Ectodermal cell (in vitro differentiated cells): Measurements from ENCODE around the gene LRRK1.

Experiments
- H3K27ac ChIP-seq: 2 replicates; pipeline ENCODE4 v1.7.0; 2013; ENCODE audit warnings: mild to moderate bottlenecking, low read depth, low read length; ENCODE audit not compliant: insufficient read depth, poor library complexity, severe bottlenecking
- H3K27me3 ChIP-seq: 2 replicates; pipeline ENCODE4 v1.7.0; 2013; ENCODE audit warnings: mild to moderate bottlenecking, low read length; ENCODE audit not compliant: insufficient read depth, control insufficient read depth, poor library complexity, severe bottlenecking
- H3K36me3 ChIP-seq: one replicate; pipeline ENCODE4 v1.7.0; 2013; ENCODE audit warnings: low read length; ENCODE audit not compliant: control insufficient read depth, insufficient read depth
- H3K4me1 ChIP-seq: one replicate; pipeline ENCODE4 v1.7.0; 2013; ENCODE audit warnings: low read length; ENCODE audit not compliant: control insufficient read depth, insufficient read depth
- H3K4me3 ChIP-seq: 2 replicates; pipeline ENCODE4 v1.7.0; 2013; ENCODE audit warnings: low read depth, low read length, control low read depth; ENCODE audit not compliant: insufficient read depth
- H3K9me3 ChIP-seq: 2 replicates; pipeline ENCODE4 v1.7.0; 2013; ENCODE audit warnings: mild to moderate bottlenecking, low read length, moderate library complexity; ENCODE audit not compliant: control insufficient read depth
- WGBS, 2 experiments: methylation state at CpG; one replicate each; pipeline ENCODE4 v1.1.7; 2013; ENCODE audit warnings: missing lambda C conversion rate in 2 of 2; 5-methylcytosine and 5-hydroxymethylcytosine counted together

Gene LRRK1

GRCh38 chr15:101085311-101085700, 166.1 kb downstream of the LRRK1 start:
- Histone ChIP-seq H3K4me3 (no peak overlapping the region), H3K36me3 (no peaks in the 10 kb centered on the region), H3K27ac (no peak overlapping the region), H3K9me3 (no peaks in the 10 kb centered on the region), H3K27me3 (no peaks in the 10 kb centered on the region), H3K4me1 (no peaks in the 10 kb centered on the region)
- WGBS, 2 experiments: 92 to 94% methylated on average over 10 of the region's 10 CpGs

- WGBS, 2 experiments: 95 to 96% methylated on average over 47 to 48 of the region's 48 CpGs
- Histone ChIP-seq H3K27ac (no peak overlapping the region), H3K9me3 (no peaks in the 10 kb centered on the region), H3K27me3 (no peaks in the 10 kb centered on the region), H3K36me3 (no peaks in the 10 kb centered on the region), H3K4me3 (no peak overlapping the region), H3K4me1 (peaks cover 4% of the 10 kb centered on the region)
Observed at GRCh38 chr15:101086394-101087171, 167.4 kb downstream of the LRRK1 start.

GRCh38 chr15:101087172-101087769, 168.1 kb downstream of the LRRK1 start:
- H3K27me3 ChIP-seq: no peaks in the 10 kb centered on the region
- WGBS, 2 experiments: 91 to 94% methylated on average over 10 of the region's 10 CpGs
- H3K27ac ChIP-seq: no peak overlapping the region
- no peak overlapping the region for H3K4me3 ChIP-seq
- H3K36me3 ChIP-seq: no peaks in the 10 kb centered on the region
- H3K4me1 ChIP-seq: peaks cover 4% of the 10 kb centered on the region
- H3K9me3 ChIP-seq: no peaks in the 10 kb centered on the region

- no peaks in the 10 kb centered on the region for H3K36me3 ChIP-seq
- H3K27me3 ChIP-seq: no peaks in the 10 kb centered on the region
- H3K4me3 ChIP-seq: no peak overlapping the region
- peaks cover 4% of the 10 kb centered on the region for H3K4me1 ChIP-seq
- no peak overlapping the region for H3K27ac ChIP-seq
- WGBS, 2 experiments: 87 to 90% methylated on average over 6 of the region's 6 CpGs
- H3K9me3 ChIP-seq: no peaks in the 10 kb centered on the region
Observed at GRCh38 chr15:101088271-101088670, 169.1 kb downstream of the LRRK1 start.

GRCh38 chr15:101088788-101089578, 169.8 kb downstream of the LRRK1 start:
- Histone ChIP-seq H3K27ac (no peak overlapping the region), H3K27me3 (no peaks in the 10 kb centered on the region), H3K4me3 (no peak overlapping the region), H3K36me3 (no peaks in the 10 kb centered on the region), H3K4me1 (peaks cover 4% of the 10 kb centered on the region), H3K9me3 (no peaks in the 10 kb centered on the region)
- WGBS, 2 experiments: 42 to 43% methylated on average over 42 of the region's 42 CpGs

GRCh38 chr15:101089579-101090427, 170.6 kb downstream of the LRRK1 start:
- no peaks in the 10 kb centered on the region for H3K9me3 ChIP-seq

GRCh38 chr15:101090428-101090790, 171.3 kb downstream of the LRRK1 start:
- Histone ChIP-seq H3K36me3 (no peaks in the 10 kb centered on the region), H3K27me3 (no peaks in the 10 kb centered on the region), H3K9me3 (no peaks in the 10 kb centered on the region), H3K4me1 (peaks cover 4% of the 10 kb centered on the region), H3K4me3 (no peak overlapping the region), H3K27ac (no peak overlapping the region)
- WGBS, 2 experiments: 94 to 97% methylated on average over 2 of the region's 2 CpGs

More at GRCh38 chr15:101089579-101090427, 170.6 kb downstream of the LRRK1 start:
- Histone ChIP-seq H3K4me3 (no peak overlapping the region), H3K36me3 (no peaks in the 10 kb centered on the region), H3K27ac (no peak overlapping the region), H3K27me3 (no peaks in the 10 kb centered on the region), H3K4me1 (peaks cover 4% of the 10 kb centered on the region)
- 91 to 95% methylated on average over 8 to 9 of the region's 9 CpGs for WGBS, 2 experiments

GRCh38 chr15:101091080-101092017, 172.2 kb downstream of the LRRK1 start:
- no peak overlapping the region for H3K27ac ChIP-seq

More at GRCh38 chr15:101091080-101092017, 172.2 kb downstream of the LRRK1 start:
- H3K27me3 ChIP-seq: no peaks in the 10 kb centered on the region
- H3K4me1 ChIP-seq: peaks cover 4% of the 10 kb centered on the region
- H3K4me3 ChIP-seq: no peak overlapping the region
- no peaks in the 10 kb centered on the region for H3K9me3 ChIP-seq
- H3K36me3 ChIP-seq: no peaks in the 10 kb centered on the region
- WGBS, 2 experiments: 85 to 86% methylated on average over 20 of the region's 20 CpGs
